Activated T-cell treated with anti-CD3 and anti-CD28 coated beads for 48 hours (primary cell): ENCODE results near the gene NUP188.

Experiments used
- DNase-seq: peaks from one replicate; pipeline ENCODE4 v3.0.0-alpha.2; 2020; ENCODE audit warnings: low read depth

The NUP188 gene, protein sequence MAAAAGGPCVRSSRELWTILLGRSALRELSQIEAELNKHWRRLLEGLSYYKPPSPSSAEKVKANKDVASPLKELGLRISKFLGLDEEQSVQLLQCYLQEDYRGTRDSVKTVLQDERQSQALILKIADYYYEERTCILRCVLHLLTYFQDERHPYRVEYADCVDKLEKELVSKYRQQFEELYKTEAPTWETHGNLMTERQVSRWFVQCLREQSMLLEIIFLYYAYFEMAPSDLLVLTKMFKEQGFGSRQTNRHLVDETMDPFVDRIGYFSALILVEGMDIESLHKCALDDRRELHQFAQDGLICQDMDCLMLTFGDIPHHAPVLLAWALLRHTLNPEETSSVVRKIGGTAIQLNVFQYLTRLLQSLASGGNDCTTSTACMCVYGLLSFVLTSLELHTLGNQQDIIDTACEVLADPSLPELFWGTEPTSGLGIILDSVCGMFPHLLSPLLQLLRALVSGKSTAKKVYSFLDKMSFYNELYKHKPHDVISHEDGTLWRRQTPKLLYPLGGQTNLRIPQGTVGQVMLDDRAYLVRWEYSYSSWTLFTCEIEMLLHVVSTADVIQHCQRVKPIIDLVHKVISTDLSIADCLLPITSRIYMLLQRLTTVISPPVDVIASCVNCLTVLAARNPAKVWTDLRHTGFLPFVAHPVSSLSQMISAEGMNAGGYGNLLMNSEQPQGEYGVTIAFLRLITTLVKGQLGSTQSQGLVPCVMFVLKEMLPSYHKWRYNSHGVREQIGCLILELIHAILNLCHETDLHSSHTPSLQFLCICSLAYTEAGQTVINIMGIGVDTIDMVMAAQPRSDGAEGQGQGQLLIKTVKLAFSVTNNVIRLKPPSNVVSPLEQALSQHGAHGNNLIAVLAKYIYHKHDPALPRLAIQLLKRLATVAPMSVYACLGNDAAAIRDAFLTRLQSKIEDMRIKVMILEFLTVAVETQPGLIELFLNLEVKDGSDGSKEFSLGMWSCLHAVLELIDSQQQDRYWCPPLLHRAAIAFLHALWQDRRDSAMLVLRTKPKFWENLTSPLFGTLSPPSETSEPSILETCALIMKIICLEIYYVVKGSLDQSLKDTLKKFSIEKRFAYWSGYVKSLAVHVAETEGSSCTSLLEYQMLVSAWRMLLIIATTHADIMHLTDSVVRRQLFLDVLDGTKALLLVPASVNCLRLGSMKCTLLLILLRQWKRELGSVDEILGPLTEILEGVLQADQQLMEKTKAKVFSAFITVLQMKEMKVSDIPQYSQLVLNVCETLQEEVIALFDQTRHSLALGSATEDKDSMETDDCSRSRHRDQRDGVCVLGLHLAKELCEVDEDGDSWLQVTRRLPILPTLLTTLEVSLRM (N-terminal part only)

DNA sequence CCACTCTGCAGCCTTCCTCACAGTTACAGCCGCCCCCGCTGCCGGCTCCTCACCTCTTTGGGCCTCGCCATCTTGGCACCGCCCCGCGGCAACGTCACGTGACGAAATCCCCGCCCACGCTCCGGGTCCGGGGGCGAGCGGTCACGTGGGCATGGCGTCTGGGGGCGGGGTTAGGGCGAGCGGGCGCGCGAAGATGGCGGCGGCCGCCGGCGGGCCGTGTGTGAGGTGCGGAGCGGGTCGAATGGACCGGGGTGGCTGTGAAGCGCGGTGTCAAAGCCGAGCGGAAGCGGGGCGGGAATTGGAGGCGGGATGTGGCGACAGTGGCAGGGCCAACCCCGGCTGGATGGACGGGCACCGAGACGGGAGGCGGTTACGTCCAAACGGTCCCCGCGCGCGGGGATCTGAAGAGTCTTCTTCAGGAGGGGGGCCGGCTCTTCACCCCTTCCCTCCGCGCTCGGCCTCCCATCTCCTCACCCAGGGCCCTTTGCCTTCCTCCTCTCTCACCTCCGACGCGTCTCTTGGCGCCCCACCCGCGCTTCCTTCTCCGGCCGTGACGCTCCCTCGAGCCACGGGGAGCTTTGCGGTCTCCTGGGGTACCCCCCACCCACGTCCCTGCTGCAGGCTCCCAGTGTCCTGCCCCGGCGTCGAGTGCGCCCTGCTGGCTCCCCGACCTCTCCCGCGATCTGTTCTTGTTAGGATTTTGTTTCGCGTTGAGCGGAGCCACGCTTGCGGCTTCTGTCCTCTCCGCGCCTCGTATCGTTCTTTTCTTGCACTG is at the start of gene NUP188, which contains the start of gene DOLK:
TSS of gene NUP188 (plus strand) at position 173 of the 775 bp plus-strand sequence. CDS start at position 194, 21 bp downstream.
TSS of gene DOLK (minus strand) at position 77 of the 775 bp plus-strand sequence. CDS start 300 bp downstream, outside the sequence.
- peak; percentile 99 for DNase-seq

DNA sequence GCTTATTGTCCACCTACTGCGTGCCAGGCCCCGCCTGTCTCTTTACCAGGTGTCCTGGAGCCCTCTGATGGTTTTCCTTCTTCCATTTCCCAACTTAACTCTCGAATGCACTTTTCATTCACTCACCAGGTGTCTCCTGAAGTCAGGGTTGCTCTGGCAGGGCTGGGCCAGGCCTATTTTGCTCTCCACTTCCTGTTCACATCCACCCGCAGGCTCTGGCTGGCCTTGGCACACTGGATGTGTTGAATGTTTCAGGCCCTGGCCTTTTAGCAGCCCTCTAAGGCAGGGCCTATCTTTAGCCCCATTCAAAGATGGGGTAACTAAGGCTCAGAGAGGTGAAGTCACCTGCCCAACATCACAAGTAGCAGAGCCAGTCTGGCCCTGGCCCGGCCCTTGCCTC is 49.1 kb upstream of the NUP188 start:
- DNase-seq, result no peak

DNA sequence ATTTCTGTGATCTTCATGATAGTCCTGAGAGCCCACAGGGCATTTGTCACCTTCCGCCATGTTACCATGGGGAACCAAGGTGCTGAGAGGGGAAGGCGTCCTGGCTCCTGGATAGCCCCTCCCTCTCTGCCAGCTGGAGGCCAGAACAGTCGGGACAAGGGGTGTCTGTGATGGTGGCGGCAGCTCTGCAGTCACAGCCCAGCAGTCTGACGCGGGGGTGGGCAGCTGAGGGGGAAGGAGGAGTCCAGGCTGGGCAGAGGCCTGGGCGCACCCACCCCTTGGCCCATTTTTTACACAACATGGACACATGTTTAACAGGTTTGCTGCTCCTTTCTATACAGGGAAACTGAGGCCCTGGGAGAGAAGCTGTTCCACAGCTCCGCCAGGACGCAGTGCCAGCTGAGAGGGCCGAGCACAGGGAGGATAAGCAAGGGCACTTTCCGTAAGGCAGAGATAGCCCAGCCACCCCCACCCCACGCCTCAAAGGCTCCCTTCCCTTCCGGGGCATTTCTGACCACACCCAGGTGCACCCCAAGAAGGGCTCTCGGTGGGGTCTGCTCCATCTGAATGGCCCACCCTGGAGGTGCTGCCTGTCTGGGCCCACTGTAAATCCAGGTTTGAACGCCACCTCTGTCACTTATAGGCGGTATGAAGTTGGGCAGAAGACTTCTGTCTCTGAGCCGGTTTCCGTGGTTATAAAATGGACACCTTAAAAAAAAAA is 48.5 kb upstream of the NUP188 start:
- no peak for DNase-seq

GRCh38 chr9:128899566-128900322 is 47.8 kb upstream of the NUP188 start:
- DNase-seq, result no peak

GRCh38 chr9:128901379-128901778 is 46.1 kb upstream of the NUP188 start:
- no peak for DNase-seq

DNA sequence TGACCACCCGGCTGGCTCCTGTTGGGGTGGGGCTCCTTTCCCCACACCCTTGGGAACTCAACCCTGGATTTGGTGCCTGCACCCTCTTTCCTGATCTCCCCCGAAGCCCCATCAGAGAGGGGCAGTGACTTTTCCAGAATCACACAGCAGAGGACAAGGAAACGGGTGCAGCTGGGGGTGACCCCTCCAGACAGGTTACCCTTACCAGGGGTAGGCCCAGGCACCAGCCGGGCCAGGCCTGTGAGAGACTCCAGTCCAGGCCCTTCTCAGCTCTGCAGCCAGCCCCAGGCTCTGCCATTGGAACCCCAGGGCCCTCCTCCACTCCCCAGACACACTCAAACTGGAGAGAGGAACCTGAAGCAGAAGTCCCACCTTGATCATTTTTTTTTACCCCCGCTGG is 45.7 kb upstream of the NUP188 start:
- DNase-seq, result no peak

DNA sequence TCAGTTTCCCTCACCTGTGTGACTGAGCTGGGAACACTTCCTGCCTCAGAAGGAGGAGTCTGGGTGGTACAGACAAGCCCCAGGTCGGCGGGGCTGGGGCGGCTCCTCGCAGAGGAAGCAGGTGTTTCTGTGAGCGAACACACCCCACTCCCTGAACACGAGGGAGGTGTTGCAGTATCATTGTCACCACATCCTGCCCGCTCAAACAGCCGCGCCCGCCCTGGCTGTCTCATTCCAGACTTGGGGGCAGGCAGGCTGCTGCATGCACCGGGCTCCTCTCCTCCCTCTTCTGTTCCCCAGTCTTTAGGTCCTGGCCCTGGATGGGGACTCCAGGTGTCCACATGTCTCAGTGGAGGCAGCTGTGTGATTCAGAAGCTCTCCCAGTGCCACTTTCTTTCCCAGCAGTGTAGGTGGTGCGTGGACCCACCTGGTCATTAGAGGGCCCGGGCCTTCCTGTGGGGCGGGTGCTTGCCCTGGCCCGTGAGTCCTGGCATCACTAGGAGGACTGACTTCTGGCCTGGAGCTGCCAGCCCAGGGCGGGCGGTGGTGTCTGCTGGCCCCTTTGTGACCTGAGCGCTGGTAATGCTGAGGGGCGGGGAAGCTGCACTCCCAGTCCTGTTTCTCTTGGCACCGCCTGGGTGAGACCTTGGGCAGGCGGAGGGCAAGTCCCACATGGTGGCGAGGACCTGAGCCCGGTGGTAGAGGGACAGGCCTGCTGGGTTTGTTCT is 45.0 kb upstream of the NUP188 start:
- DNase-seq, result peak; percentile 80

- DNase-seq, result no peak
Measured at GRCh38 chr9:128903079-128903461, 44.4 kb upstream of the NUP188 start.

GRCh38 chr9:128903871-128904620 is 43.5 kb upstream of the NUP188 start:
- no peak for DNase-seq

GRCh38 chr9:128905964-128906363 is 41.5 kb upstream of the NUP188 start:
- no peak for DNase-seq

DNA sequence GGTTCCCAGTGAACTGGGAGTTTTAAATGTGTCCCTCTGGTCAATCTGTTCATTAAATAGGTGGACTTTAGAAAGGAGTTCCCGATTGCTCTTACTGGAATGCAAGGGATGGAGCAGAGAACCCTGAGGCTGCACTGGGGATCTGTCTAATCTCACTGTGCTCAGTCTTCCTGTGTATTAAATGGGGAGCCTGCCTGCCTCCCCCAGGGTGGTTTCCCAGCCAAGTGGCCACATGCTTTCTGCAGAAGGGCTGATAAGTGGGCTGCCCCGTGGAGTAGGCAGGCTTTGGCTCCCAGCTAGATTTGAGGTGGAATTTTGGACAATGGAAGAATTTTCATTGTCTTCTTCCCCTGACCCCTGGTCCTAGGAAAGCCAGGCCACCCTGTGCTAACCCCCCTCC is 40.8 kb upstream of the NUP188 start:
- DNase-seq, result no peak

DNA sequence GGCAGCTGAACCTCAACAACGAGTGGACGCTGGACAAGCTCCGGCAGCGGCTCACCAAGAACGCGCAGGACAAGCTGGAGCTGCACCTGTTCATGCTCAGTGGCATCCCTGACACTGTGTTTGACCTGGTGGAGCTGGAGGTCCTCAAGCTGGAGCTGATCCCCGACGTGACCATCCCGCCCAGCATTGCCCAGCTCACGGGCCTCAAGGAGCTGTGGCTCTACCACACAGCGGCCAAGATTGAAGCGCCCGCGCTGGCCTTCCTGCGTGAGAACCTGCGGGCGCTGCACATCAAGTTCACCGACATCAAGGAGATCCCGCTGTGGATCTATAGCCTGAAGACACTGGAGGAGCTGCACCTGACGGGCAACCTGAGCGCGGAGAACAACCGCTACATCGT is 39.1 kb upstream of the NUP188 start:
- no peak for DNase-seq

DNA sequence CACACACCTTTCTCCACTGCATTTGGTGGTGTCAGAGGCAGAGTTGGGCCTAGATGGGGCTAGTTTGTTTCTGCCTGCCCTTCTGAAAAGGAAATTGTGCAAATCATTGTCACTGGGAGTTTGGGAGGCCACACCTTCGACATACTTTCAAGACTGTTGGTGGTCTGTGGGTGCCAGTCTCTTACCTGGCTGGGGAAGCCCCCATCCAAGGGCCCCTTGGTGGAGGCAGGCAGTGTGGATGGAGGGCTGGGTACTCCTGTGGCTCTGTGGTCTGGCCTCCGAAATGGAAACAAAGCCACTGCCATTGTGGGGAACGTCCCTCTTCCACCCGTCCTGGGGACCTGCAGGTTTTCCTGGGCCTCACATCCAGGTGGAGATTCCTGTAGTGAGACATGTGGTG is 37.6 kb upstream of the NUP188 start:
- no peak for DNase-seq

DNA sequence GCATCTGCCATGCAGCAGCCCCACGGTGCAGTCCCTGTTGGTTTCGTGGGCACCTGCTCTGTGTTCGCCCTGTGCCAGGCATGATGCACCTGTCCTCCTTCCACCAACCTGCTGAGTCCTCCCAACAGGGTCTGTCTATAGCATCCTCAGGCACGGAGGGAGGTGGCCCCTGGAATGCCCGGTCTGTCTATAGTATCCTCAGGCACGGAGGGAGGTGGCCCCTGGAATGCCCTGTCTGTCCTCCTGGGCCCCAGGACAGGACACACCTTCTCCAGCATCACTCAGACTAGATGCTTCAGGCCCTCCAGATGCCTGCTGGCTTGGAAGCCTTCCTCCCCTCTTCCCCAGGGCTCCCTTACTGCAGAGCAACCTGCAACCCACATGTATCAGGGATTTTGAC is 36.6 kb upstream of the NUP188 start:
- DNase-seq, result no peak

GRCh38 chr9:128911529-128912035 is 35.9 kb upstream of the NUP188 start:
- no peak for DNase-seq

GRCh38 chr9:128912270-128912853 is 35.1 kb upstream of the NUP188 start:
- DNase-seq, result no peak

- DNase-seq, result no peak
Measured at GRCh38 chr9:128913048-128913900, 34.2 kb upstream of the NUP188 start.
